Measurements from ENCODE around the gene ALKBH7. TPM values are rescaled to one million over a fixed set of nuclear protein-coding genes. Genes with fewer than 3 reads are reported as not detected.

ALKBH7 gene
- polyA plus RNA-seq, 1 donor (not counting 4 experiments of a cell fraction or from before 2014, with no cell fraction given) = 9.8 TPM

GRCh38 chr19:6384381-6384780 lies 11.8 kb downstream of the ALKBH7 start:
- no peak for TF ChIP-seq EZH2 (IDR thresholded peaks at IDR 0.05; ENCODE audit: low read length)
- TF ChIP-seq CTCF (optimal IDR thresholded peaks at IDR 0.05 in 1 of 3, IDR thresholded peaks at IDR 0.05 in 1 of 3, conservative IDR thresholded peaks at IDR 0.05 in 1 of 3; ENCODE audit: extremely low read depth in 1 of 3, insufficient read depth in 2 of 3, low read length in 3 of 3) = no peak
- Histone ChIP-seq H3K9ac (ENCODE audit: control insufficient read depth, extremely low read depth, insufficient read depth, low read length) (no peak overlapping the region), H3K4me2 (ENCODE audit: control insufficient read depth, extremely low read depth, insufficient read depth, low read depth, low read length) (no peak overlapping the region), H3K79me2 (ENCODE audit: control insufficient read depth, insufficient read depth, low read length) (peaks cover 5% of the 10 kb centered on the region), H3K27ac (ENCODE audit: control insufficient read depth, insufficient read depth, low read length) (no peak overlapping the region), H2AFZ (ENCODE audit: control insufficient read depth, low read length) (no peak overlapping the region), H4K20me1 (ENCODE audit: control insufficient read depth, extremely low read depth, insufficient read depth, low read length) (peaks cover under 1% of the 10 kb centered on the region), H3K4me1 (ENCODE audit: control insufficient read depth, extremely low read depth, insufficient read depth, low read length) (no peaks in the 10 kb centered on the region), H3K27me3 (ENCODE audit: control insufficient read depth, extremely low read depth, insufficient read depth, low read length) (no peaks in the 10 kb centered on the region), H3K9me3 (ENCODE audit: control insufficient read depth, low read depth, low read length) (no peaks in the 10 kb centered on the region), H3K9me1 (ENCODE audit: control insufficient read depth, extremely low read depth, insufficient read depth, low read length) (no peaks in the 10 kb centered on the region), H3K36me3 (ENCODE audit: control insufficient read depth in 2 of 2, extremely low read depth in 1 of 2, insufficient read depth in 2 of 2, low read length in 2 of 2) (peaks cover 50 to 55% of the 10 kb centered on the region in 2 experiments), H3K4me3 (ENCODE audit: control insufficient read depth in 2 of 3, extremely low read depth in 1 of 3, insufficient read depth in 2 of 3, low read depth in 1 of 3, low read length in 3 of 3) (no peak overlapping the region)
- dilution Hi-C loops (cut with MboI; ENCODE audit: extremely low pct_ligation_motif_present, low sequenced_read_pairs) = no loop called here
- no peak for FAIRE-seq
- DNase-seq (ENCODE audit: low read depth, low spot score) = no peak

- no peak overlapping the region for H2AFZ ChIP-seq (ENCODE audit: control insufficient read depth, low read length)
- no peaks in the 10 kb centered on the region for H3K27me3 ChIP-seq (ENCODE audit: control insufficient read depth, extremely low read depth, insufficient read depth, low read length)
- H4K20me1 ChIP-seq (ENCODE audit: control insufficient read depth, extremely low read depth, insufficient read depth, low read length) = peaks cover 2% of the 10 kb centered on the region
- no peak overlapping the region for H3K9ac ChIP-seq (ENCODE audit: control insufficient read depth, extremely low read depth, insufficient read depth, low read length)
- H3K4me3 ChIP-seq (ENCODE audit: control insufficient read depth in 2 of 3, extremely low read depth in 1 of 3, insufficient read depth in 2 of 3, low read depth in 1 of 3, low read length in 3 of 3) = no peak overlapping the region
- no peak for FAIRE-seq
- H3K27ac ChIP-seq (ENCODE audit: control insufficient read depth, insufficient read depth, low read length) = no peak overlapping the region
- H3K9me1 ChIP-seq (ENCODE audit: control insufficient read depth, extremely low read depth, insufficient read depth, low read length) = no peaks in the 10 kb centered on the region
- H3K36me3 ChIP-seq (ENCODE audit: control insufficient read depth in 2 of 2, extremely low read depth in 1 of 2, insufficient read depth in 2 of 2, low read length in 2 of 2) = peaks cover 39 to 40% of the 10 kb centered on the region in 2 experiments
- H3K4me2 ChIP-seq (ENCODE audit: control insufficient read depth, extremely low read depth, insufficient read depth, low read depth, low read length) = no peak overlapping the region
- dilution Hi-C loops (cut with MboI; ENCODE audit: extremely low pct_ligation_motif_present, low sequenced_read_pairs) = no loop called here
- no peaks in the 10 kb centered on the region for H3K9me3 ChIP-seq (ENCODE audit: control insufficient read depth, low read depth, low read length)
- peaks cover 20% of the 10 kb centered on the region for H3K79me2 ChIP-seq (ENCODE audit: control insufficient read depth, insufficient read depth, low read length)
- H3K4me1 ChIP-seq (ENCODE audit: control insufficient read depth, extremely low read depth, insufficient read depth, low read length) = peaks cover 8% of the 10 kb centered on the region
- no peak for TF ChIP-seq EZH2 (IDR thresholded peaks at IDR 0.05; ENCODE audit: low read length)
- DNase-seq (ENCODE audit: low read depth, low spot score) = no peak
Observed at GRCh38 chr19:6387372-6387771, 14.8 kb downstream of the ALKBH7 start.

Data from keratinocyte (primary cell).